Neutrophil (primary cell): ENCODE data around the gene C1orf122.

ENCODE experiments used
- H3K27ac ChIP-seq: fragments of 200-600 bp; sonication (generic); 2 replicates; pipeline ENCODE4 v1.5.1; 2016; ENCODE audit warnings: mild to moderate bottlenecking, moderate library complexity
- H3K27me3 ChIP-seq: fragments of 200-600 bp; sonication (generic); 2 replicates; pipeline ENCODE4 v1.6.0; 2016; ENCODE audit warnings: mild to moderate bottlenecking
- H3K36me3 ChIP-seq: fragments of 200-600 bp; sonication (generic); 2 replicates; pipeline ENCODE4 v1.5.1; 2017
- H3K4me1 ChIP-seq, 2 experiments: fragments of 200-600 bp in 1 of 2; sonication (generic) in 1 of 2; 1 replicate in 1 of 2; 2 replicates in 1 of 2; pipeline versions ENCODE4 v1.5.1 to v1.6.1; 2013 to 2016; ENCODE audit warnings: low read depth in 1 of 2, low read length in 1 of 2, mild to moderate bottlenecking in 1 of 2, moderate library complexity in 1 of 2; ENCODE audit not compliant: control insufficient read depth in 1 of 2, insufficient read depth in 1 of 2
- H3K4me3 ChIP-seq, 2 experiments: fragments of 200-600 bp in 1 of 2; sonication (generic) in 1 of 2; 1 replicate in 1 of 2; 2 replicates in 1 of 2; pipeline ENCODE4 v1.5.1; 2013 to 2016; ENCODE audit warnings: low read depth in 1 of 2, low read length in 1 of 2, mild to moderate bottlenecking in 1 of 2, moderate library complexity in 1 of 2
- H3K9me3 ChIP-seq: fragments of 200-600 bp; sonication (generic); 2 replicates; pipeline ENCODE4 v1.5.1; 2016
- CTCF ChIP-seq: fragments of 200-600 bp; sonication (generic); IDR thresholded peaks from 2 replicates; pipeline ENCODE4 v1.5.1; 2016; ENCODE audit warnings: antibody characterized with exemption

Gene C1orf122

GRCh38 chr1:37850352-37850955 is 42.9 kb downstream of the C1orf122 start:
- TF ChIP-seq CTCF: no peak
- H3K9me3 ChIP-seq: no peaks in the 10 kb centered on the region
- H3K4me3 ChIP-seq: peak overlapping the region; percentile 41 to 55
- H3K27ac ChIP-seq: peak overlapping the region; percentile 92
- H3K4me1 ChIP-seq: peaks cover 100% of the 10 kb centered on the region in 2 experiments
- H3K36me3 ChIP-seq: peaks cover 19% of the 10 kb centered on the region
- no peaks in the 10 kb centered on the region for H3K27me3 ChIP-seq

GRCh38 chr1:37851262-37851661 is 43.7 kb downstream of the C1orf122 start:
- Histone ChIP-seq H3K36me3 (peaks cover 23% of the 10 kb centered on the region), H3K27me3 (no peaks in the 10 kb centered on the region), H3K4me1 (peaks cover 100% of the 10 kb centered on the region in 2 experiments)

GRCh38 chr1:37851782-37852210 is 44.2 kb downstream of the C1orf122 start:
- peaks cover 29% of the 10 kb centered on the region for H3K36me3 ChIP-seq
- H3K27ac ChIP-seq: peak overlapping the region; percentile 92
- no peaks in the 10 kb centered on the region for H3K9me3 ChIP-seq
- H3K27me3 ChIP-seq: no peaks in the 10 kb centered on the region
- H3K4me3 ChIP-seq: peak overlapping the region; percentile 41 to 55
- H3K4me1 ChIP-seq: peaks cover 100% of the 10 kb centered on the region in 2 experiments
- no peak for TF ChIP-seq CTCF

More at GRCh38 chr1:37851262-37851661, 43.7 kb downstream of the C1orf122 start:
- Histone ChIP-seq H3K9me3 (no peaks in the 10 kb centered on the region), H3K4me3 (peak overlapping the region; percentile 41 to 55), H3K27ac (peak overlapping the region; percentile 92)
- TF ChIP-seq CTCF: no peak

- Histone ChIP-seq H3K27ac (peak overlapping the region; percentile 92), H3K27me3 (no peaks in the 10 kb centered on the region), H3K36me3 (peaks cover 37% of the 10 kb centered on the region), H3K4me1 (peaks cover 100% of the 10 kb centered on the region in 2 experiments), H3K9me3 (no peaks in the 10 kb centered on the region), H3K4me3 (peak overlapping the region; percentile 41 to 55)
- no peak for TF ChIP-seq CTCF
These were observed 45.6 kb downstream of the C1orf122 start for GRCh38 chr1:37853157-37853556.

- peak overlapping the region in 1 of 2 experiments; percentile 55 for H3K4me3 ChIP-seq
- TF ChIP-seq CTCF: no peak
- no peaks in the 10 kb centered on the region for H3K27me3 ChIP-seq
- H3K36me3 ChIP-seq: peaks cover 37% of the 10 kb centered on the region
- peak overlapping the region; percentile 92 for H3K27ac ChIP-seq
- no peaks in the 10 kb centered on the region for H3K9me3 ChIP-seq
- peaks cover 95 to 97% of the 10 kb centered on the region in 2 experiments for H3K4me1 ChIP-seq
These were observed 46.8 kb downstream of the C1orf122 start for GRCh38 chr1:37854406-37854805.
